ENCODE data around the gene WNT5A.

The WNT5A gene

DNA sequence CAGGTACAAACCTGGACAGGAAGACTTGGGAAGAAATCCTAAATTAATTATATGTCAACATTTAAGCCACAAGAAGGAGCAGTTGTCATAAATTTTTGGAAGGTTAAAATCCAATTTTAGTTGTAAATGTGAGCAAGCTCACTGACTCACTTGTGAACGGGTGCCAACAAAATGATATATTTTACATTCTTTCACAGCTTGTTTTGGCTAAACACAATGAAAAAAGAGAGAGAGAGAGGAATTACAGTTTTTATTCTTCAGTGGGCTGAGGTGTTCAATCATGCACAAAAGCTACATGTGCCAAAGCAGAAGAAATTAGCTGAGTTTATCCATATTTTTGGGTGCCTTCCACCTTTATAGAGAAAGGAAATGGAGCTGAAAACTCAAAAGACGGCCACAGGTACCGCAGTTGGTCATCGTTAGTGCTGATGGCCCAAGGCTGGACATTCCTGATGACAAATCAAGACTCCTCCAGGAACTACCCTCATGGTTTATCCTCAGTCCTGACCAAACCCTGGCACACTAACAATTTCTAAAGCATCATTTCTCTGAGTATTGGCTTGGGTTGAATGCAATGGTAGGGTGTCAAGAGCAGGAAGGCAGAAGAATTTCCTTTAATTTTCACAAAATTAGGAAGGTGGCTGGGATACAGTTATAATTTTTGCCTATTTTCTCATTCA, 37.6 kb upstream of the WNT5A start:
- no peak overlapping the region for H3K4me3 ChIP-seq
- H3K27ac ChIP-seq: no peak overlapping the region
- DNase-seq (ENCODE audit: low spot score): no peak
- no peak for TF ChIP-seq CTCF (IDR thresholded peaks at IDR 0.05)

GRCh38 chr3:55523471-55523870, 36.4 kb upstream of the WNT5A start:
- no peak for TF ChIP-seq CTCF (IDR thresholded peaks at IDR 0.05)
- Histone ChIP-seq H3K27ac (no peak overlapping the region), H3K4me3 (no peak overlapping the region)
- no peak for DNase-seq (ENCODE audit: low spot score)

- Histone ChIP-seq H3K4me3 (no peak overlapping the region), H3K27ac (no peak overlapping the region)
- TF ChIP-seq CTCF (IDR thresholded peaks at IDR 0.05): no peak
- no peak for DNase-seq (ENCODE audit: low spot score)
These were observed 34.8 kb upstream of the WNT5A start for GRCh38 chr3:55521738-55522421.

GRCh38 chr3:55521064-55521737, 34.1 kb upstream of the WNT5A start:
- DNase-seq (ENCODE audit: low spot score): no peak
- H3K27ac ChIP-seq: no peak overlapping the region
- H3K4me3 ChIP-seq: no peak overlapping the region
- TF ChIP-seq CTCF (IDR thresholded peaks at IDR 0.05): no peak

DNA sequence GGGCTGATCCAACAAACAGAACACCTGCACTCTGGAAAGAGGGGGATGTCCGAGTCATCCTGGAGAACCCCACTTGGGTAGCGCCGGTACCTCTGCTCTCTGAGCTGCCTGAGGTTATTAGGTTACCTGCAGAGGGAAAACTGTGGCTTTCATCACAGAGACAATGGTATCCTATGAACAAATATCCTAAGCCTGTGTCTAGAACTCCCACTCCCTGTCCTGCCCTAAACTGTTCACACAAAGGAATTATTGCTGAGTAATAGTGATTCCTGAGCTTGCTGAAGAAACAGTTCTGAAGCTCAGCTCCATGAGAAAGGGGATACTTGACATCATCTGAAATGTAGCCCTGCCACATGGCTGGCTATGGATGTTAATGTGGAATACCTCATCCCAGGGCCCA, 31.9 kb upstream of the WNT5A start:
- TF ChIP-seq CTCF (IDR thresholded peaks at IDR 0.05): no peak
- no peak overlapping the region for H3K27ac ChIP-seq
- DNase-seq (ENCODE audit: low spot score): no peak
- H3K4me3 ChIP-seq: no peak overlapping the region

GRCh38 chr3:55518451-55518850, 31.3 kb upstream of the WNT5A start:
- DNase-seq (ENCODE audit: low spot score): no peak
- no peak for TF ChIP-seq CTCF (IDR thresholded peaks at IDR 0.05)
- H3K27ac ChIP-seq: no peak overlapping the region
- H3K4me3 ChIP-seq: no peak overlapping the region

Data from coronary artery (tissue), 2 donors.